Measurements from ENCODE around the gene RGS14.

The RGS14 gene

DNA sequence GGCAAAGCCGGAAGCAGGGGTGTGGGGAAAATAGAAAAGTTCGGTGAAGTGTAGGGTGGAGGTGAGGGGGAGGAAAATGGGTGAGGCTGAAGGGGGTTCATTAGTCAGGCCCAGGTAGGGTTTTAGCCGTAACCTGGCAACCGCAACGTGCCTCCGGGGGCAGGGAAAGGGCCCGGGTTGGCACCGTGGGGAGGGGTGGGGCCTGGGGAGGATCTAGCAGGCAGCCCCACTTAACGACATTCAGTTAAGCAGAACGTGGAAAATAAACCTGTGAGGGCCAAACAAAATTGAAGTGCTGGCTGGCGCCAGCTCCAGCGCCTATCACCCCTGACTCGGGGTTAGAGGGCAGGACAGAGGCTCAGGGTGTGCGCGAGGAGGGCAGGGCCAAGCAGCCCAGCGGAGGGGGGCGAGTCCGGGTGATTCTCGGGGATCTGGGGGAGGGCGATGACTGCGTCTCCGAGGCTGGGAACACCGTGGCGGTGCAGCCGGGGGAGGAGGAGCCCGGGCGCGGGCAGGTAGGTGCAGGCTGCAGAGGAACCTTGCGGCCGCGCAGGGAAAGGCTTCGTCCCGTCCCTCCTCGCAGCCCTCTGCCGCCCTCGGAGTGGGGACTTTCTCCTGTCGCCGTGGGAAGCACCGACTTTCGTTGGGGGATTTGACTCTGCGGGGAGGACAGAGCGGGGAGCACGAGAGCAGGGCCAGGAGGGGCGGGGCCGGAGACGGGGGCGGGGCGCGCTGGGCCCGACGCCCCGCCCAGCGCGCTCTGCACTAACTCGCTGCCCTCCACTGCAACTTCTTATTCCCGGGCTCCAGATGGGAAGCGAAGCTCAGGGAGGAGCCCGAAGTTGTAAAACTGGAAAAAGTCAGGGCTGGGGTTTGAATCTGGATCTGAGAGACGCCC is 5.1 kb downstream of the RGS14 start:
- no peaks in the 10 kb centered on the region for H3K9me3 Mint-ChIP-seq
- H3K36me3 Mint-ChIP-seq (ENCODE audit: low read depth): peaks cover 5% of the 10 kb centered on the region
- H3K4me3 Mint-ChIP-seq: peak overlapping the region; percentile 67
- H3K27me3 Mint-ChIP-seq: no peaks in the 10 kb centered on the region
- peaks cover 77% of the 10 kb centered on the region for H3K4me1 Mint-ChIP-seq (ENCODE audit: low read depth)
- peak overlapping the region; percentile 66 for H3K27ac Mint-ChIP-seq

- H3K4me3 Mint-ChIP-seq: peak overlapping the region; percentile 67
Observed at GRCh38 chr5:177363565-177363964, 5.8 kb downstream of the RGS14 start.

GRCh38 chr5:177364159-177364962 is 6.6 kb downstream of the RGS14 start:
- Mint-ChIP-seq H3K27me3 (no peaks in the 10 kb centered on the region), H3K27ac (peak overlapping the region; percentile 80), H3K4me1 (ENCODE audit: low read depth) (peaks cover 81% of the 10 kb centered on the region), H3K9me3 (no peaks in the 10 kb centered on the region), H3K4me3 (peak overlapping the region; percentile 54), H3K36me3 (ENCODE audit: low read depth) (peaks cover 18% of the 10 kb centered on the region)

More at GRCh38 chr5:177363565-177363964, 5.8 kb downstream of the RGS14 start:
- H3K27me3 Mint-ChIP-seq: no peaks in the 10 kb centered on the region
- peaks cover 10% of the 10 kb centered on the region for H3K36me3 Mint-ChIP-seq (ENCODE audit: low read depth)
- H3K9me3 Mint-ChIP-seq: no peaks in the 10 kb centered on the region
- no peak overlapping the region for H3K27ac Mint-ChIP-seq
- peaks cover 81% of the 10 kb centered on the region for H3K4me1 Mint-ChIP-seq (ENCODE audit: low read depth)

DNA sequence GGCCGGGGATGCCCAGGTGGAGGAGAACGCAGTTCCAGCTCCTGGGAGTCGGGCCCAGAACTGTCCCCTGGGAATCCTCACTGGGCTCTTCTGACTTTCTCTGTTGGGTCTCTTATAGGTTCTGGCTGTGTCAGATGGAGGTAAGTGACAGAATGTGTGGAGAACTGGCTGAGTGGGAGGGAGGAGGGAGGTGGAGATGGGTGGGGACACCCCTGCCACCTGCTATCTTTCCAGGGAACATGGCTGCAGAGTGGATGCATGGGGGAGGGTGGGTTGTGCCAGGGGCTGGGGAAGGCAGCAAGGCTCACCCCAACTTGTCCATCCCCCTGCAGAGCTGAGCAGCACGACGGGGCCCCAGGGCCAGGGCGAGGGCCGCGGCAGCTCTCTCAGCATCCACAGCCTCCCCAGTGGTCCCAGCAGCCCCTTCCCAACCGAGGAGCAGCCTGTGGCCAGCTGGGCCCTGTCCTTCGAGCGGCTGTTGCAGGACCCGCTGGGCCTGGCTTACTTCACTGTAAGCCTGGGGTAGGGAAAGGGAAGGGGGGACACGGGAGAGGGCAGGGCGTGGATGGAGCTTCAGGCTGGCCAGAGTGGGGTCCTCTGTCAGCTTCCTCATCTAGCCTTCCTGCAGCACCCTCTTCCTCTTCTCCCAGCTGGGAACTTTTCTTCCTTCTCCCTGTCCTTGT is 8.3 kb downstream of the RGS14 start:
- Mint-ChIP-seq H3K4me3 (no peak overlapping the region), H3K36me3 (ENCODE audit: low read depth) (peaks cover 24% of the 10 kb centered on the region), H3K27me3 (no peaks in the 10 kb centered on the region), H3K4me1 (ENCODE audit: low read depth) (peaks cover 74% of the 10 kb centered on the region), H3K27ac (no peak overlapping the region), H3K9me3 (no peaks in the 10 kb centered on the region)

DNA sequence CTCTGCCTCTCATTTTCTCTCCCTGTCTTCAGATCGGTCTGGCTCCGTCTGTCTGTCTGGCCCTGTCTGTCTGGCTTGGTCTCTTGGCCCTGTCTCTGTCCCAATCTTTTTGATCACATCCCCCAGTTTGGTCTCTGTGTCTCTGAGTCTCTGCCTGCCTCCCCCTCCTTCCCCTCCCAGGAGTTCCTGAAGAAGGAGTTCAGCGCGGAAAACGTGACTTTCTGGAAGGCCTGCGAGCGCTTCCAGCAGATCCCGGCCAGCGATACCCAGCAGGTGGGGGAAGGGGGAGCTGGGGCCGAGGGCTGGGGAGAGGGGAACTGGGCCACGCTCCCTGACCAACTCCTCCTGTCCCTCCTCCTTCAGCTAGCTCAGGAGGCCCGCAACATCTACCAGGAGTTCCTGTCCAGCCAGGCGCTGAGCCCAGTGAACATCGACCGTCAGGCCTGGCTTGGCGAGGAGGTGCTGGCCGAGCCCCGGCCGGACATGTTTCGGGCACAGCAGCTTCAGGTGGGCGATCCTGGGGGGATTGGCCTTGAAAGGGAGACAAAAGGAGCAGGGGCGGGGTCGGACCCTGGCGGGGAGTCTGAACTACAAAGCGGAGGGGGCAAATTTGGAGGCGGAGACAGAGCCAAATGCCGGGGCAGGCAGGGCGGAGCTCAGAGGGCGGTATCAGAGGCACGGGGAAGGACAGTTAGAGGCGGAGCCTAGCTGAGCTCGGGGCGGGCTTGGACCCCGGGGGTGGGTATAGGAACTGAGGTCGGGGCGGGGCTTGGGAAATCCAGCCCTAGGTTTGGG is 9.0 kb downstream of the RGS14 start:
- peaks cover 24% of the 10 kb centered on the region for H3K36me3 Mint-ChIP-seq (ENCODE audit: low read depth)
- peaks cover 73% of the 10 kb centered on the region for H3K4me1 Mint-ChIP-seq (ENCODE audit: low read depth)
- no peak overlapping the region for H3K4me3 Mint-ChIP-seq
- H3K27ac Mint-ChIP-seq: no peak overlapping the region
- H3K27me3 Mint-ChIP-seq: no peaks in the 10 kb centered on the region
- no peaks in the 10 kb centered on the region for H3K9me3 Mint-ChIP-seq

DNA sequence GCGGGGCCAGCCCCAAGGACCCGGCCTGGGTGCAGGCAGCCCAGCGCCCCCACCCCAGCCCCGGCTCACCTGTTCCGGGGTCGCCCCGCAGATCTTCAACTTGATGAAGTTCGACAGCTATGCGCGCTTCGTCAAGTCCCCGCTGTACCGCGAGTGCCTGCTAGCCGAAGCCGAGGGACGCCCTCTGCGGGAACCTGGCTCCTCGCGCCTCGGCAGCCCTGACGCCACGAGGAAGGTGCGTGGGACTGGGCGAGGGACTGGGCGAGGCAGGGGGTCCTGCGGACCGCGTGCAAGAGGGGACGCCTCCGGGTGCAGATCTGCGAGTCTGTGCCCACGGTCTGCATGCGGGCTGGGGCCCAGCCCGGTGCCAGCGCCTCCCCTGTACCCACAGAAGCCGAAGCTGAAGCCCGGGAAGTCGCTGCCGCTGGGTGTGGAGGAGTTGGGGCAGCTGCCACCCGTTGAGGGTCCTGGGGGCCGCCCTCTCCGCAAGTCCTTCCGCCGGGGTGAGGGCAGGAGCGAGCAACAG is 9.7 kb downstream of the RGS14 start:
- Mint-ChIP-seq H3K9me3 (no peaks in the 10 kb centered on the region), H3K27ac (no peak overlapping the region), H3K4me3 (no peak overlapping the region), H3K27me3 (no peaks in the 10 kb centered on the region), H3K36me3 (ENCODE audit: low read depth) (peaks cover 24% of the 10 kb centered on the region), H3K4me1 (ENCODE audit: low read depth) (peaks cover 73% of the 10 kb centered on the region)

DNA sequence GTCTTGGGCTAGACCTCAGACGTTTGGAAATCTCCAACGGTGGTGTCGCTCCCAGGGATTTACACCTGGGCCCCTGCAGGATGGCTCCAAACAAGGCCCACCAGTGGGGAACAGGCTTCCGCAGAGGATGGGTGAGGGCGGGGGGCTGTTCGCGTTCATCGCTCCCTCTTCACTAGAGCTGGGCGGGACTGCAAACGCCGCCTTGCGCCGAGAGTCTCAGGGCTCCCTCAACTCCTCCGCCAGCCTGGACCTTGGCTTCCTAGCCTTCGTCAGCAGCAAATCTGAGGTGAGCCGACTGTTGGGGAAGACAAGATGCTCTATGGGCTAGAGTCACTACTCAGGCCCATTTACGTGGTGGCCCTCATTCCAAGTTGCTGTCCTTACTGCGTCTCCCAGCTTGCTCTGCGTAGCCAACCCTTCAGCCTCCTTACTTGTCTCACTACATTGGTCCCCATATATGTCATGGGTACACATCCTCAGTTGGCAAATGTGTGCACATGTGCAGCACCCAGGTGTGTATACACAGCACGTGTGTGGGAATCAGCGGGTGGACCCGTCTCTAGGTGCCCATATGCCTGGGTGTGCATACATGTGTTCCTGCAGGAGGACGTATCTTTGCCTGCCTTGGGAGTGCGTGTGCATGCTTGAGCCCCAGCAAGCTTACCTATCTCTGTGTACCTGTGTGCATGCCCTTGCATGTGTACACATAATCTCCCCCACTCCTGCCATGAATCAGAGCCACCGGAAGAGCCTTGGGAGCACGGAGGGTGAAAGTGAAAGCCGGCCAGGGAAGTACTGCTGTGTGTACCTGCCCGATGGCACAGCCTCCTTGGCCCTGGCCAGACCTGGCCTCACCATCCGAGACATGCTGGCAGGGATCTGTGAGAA is 10.5 kb downstream of the RGS14 start:
- H3K36me3 Mint-ChIP-seq (ENCODE audit: low read depth): peaks cover 24% of the 10 kb centered on the region
- no peaks in the 10 kb centered on the region for H3K9me3 Mint-ChIP-seq
- no peak overlapping the region for H3K4me3 Mint-ChIP-seq
- peaks cover 73% of the 10 kb centered on the region for H3K4me1 Mint-ChIP-seq (ENCODE audit: low read depth)
- H3K27me3 Mint-ChIP-seq: no peaks in the 10 kb centered on the region
- no peak overlapping the region for H3K27ac Mint-ChIP-seq

DNA sequence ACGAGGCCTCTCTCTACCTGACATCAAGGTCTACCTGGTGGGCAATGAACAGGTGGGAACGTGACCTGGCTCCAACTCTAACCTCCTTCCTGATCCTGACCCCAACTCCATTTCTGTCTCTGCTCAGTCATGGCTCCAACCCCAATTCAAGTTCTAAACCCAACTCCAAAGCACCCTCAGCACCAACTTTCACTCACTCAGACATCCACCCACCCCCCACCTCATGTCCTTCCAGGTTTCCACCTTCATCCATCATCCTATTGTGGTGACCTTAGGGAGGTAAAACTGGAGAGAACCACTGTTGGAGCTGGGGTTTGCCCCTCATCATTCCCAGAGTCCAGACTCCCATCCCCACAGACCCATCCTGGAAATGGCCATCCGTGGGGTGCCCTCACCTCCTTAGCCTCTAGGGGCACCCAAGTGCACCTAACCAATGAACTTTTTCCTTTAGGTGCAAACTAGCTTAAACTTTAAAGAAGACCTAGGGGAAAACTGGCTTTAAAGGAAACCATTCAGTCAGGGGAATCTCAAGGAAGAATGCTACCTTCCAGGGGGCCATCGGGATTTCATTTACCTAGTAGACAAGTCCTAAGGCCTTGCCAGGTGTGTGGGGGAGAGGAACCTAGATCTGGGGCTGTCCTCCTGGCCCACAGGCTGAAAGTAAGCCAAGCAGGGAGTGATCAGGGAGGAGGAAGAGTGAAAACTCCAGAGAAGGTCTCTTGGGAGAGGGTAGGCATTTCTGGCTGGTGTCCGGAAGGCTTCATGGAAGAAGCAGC is 11.3 kb downstream of the RGS14 start:
- Mint-ChIP-seq H3K4me1 (ENCODE audit: low read depth) (peaks cover 73% of the 10 kb centered on the region), H3K27ac (no peak overlapping the region), H3K4me3 (no peak overlapping the region), H3K27me3 (no peaks in the 10 kb centered on the region), H3K36me3 (ENCODE audit: low read depth) (peaks cover 24% of the 10 kb centered on the region), H3K9me3 (no peaks in the 10 kb centered on the region)

DNA sequence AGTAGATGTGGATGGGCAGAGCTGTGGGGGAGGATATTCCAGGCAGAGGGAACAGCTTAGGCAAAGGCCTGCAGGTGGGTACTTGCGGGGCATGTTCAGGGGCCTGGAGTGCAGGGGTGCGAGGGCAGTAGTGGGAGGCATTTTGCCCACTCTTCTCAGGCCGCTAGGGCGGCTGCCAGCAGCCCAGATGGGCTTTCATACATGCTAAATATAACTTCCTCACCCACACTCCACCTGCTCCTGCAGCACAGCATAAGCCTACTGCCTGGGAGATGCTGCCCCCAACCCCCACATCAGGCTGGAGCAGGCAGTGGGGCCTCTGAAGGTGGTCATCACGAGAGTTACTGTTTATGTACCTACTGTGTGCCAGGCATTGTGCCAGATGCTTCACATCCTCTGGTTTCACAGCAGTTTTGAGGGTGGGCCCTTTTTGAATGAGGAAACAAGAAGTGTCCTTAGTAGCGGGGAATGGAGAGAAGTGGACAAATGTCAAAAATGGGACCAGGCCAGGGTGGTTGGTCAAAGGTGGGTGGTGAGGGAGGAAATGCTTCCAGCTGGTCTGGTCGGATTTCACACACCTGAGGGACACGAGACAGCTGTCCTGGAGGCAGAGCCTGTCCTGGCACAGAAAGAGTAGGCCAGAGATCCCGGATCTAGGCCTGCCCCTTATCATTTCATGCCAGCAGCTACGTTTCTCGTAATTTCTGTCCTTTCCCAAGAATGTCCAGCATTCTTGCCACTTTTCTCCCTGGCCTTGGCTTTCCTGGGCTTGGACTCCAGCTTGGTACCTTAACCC is 12.1 kb downstream of the RGS14 start:
- H3K9me3 Mint-ChIP-seq: no peaks in the 10 kb centered on the region
- peaks cover 71% of the 10 kb centered on the region for H3K4me1 Mint-ChIP-seq (ENCODE audit: low read depth)
- H3K4me3 Mint-ChIP-seq: no peak overlapping the region
- peaks cover 24% of the 10 kb centered on the region for H3K36me3 Mint-ChIP-seq (ENCODE audit: low read depth)
- H3K27me3 Mint-ChIP-seq: no peaks in the 10 kb centered on the region
- H3K27ac Mint-ChIP-seq: no peak overlapping the region

DNA sequence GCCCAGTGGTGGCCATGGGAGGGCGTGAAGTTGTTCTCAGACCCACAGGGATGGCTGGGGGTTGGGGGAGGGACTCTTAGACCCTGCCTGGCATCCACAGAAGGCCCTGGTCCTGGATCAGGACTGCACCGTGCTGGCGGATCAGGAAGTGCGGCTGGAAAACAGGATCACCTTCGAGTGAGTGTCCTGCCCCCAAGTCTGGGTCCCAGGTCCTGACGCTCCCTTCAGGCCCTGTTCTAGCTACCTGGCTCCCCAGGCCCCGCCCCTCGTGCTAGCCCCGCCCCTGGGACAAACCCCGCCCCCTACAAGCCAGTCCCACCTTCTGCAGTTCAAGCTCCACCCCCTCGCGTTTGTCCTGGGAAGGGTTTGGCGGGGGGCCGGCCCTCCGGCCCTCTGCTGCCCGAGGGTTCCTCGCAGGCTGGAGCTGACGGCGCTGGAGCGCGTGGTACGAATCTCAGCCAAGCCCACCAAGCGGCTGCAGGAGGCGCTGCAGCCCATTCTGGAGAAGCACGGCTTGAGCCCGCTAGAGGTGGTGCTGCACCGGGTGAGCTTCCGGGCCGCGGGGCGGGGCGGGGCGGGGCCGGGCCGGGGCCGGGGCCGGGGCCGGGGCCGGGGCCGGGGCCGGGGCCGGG is 12.9 kb downstream of the RGS14 start:
- Mint-ChIP-seq H3K4me1 (ENCODE audit: low read depth) (peaks cover 63% of the 10 kb centered on the region), H3K27me3 (no peaks in the 10 kb centered on the region), H3K27ac (no peak overlapping the region), H3K36me3 (ENCODE audit: low read depth) (peaks cover 24% of the 10 kb centered on the region), H3K4me3 (no peak overlapping the region), H3K9me3 (no peaks in the 10 kb centered on the region)

DNA sequence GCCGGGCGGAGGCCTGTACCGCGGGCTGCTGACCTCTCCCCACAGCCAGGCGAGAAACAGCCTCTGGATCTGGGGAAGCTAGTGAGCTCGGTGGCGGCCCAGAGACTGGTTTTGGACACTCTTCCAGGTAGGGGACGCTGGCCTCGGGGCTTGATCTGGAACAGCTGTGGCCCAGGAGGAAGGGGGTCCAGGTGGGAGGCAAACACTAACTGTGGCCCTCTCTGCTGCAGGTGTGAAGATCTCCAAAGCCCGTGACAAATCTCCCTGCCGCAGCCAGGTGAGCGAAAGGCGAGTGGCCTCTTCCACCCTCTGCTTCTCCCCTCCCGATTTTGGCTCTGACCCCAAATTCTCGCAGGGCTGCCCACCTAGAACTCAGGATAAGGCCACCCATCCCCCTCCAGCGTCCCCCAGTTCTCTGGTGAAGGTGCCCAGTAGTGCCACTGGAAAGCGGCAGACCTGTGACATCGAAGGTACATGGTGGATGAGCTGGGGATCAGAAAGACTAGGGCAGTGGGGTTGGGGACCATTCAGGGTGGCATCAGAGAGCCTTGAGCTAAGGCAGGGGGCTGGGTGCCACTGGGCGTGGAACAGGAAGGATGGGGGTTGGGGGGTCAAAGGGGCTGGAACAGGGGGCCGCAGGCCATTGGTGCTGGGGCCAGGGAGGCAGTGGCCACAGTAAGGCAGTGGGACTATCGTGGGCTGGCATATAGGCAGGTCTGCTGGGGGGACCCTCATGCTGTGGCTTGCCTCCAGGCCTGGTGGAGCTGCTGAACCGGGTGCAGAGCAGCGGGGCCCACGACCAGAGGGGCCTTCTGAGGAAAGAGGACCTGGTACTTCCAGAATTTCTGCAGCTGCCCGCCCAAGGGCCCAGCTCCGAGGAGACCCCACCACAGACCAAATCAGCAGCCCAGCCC is 13.7 kb downstream of the RGS14 start:
- Mint-ChIP-seq H3K9me3 (no peaks in the 10 kb centered on the region), H3K4me3 (no peak overlapping the region), H3K27me3 (no peaks in the 10 kb centered on the region), H3K4me1 (ENCODE audit: low read depth) (peaks cover 57% of the 10 kb centered on the region), H3K36me3 (ENCODE audit: low read depth) (peaks cover 22% of the 10 kb centered on the region), H3K27ac (no peak overlapping the region)

Data from stimulated activated naive CD8-positive, alpha-beta T cell treated with anti-CD3 and anti-CD28 coated beads, Interleukin-15, Interleukin-2, amounts not matched to agents 100 ng/mL and 50 ng/mL, for 24 hours (primary cell).